SU-DHL-6 (cell line): ENCODE results near the gene COPS3.

ENCODE experiments used
- H2AFZ ChIP-seq: fragments of 200-600 bp; sonication (generic); 2 replicates; pipeline ENCODE4 v1.6.1; 2014; ENCODE audit warnings: low read depth, mild to moderate bottlenecking, moderate library complexity, mixed read lengths, antibody characterized with exemption, low read length; ENCODE audit not compliant: severe bottlenecking
- H3F3A ChIP-seq: fragments of 200-600 bp; shearing (Covaris generic); 2 replicates; pipeline ENCODE4 v1.6.0; 2016; ENCODE audit warnings: antibody characterized with exemption, mild to moderate bottlenecking; ENCODE audit not compliant: insufficient read depth
- H3K27ac ChIP-seq: fragments of 200-600 bp; sonication (generic); 2 replicates; pipeline ENCODE4 v1.5.1; 2016; ENCODE audit warnings: low read depth, mild to moderate bottlenecking, low read length, moderate library complexity, mixed read lengths
- H3K27me3 ChIP-seq: fragments of 200-600 bp; sonication (generic), shearing (Covaris generic); 2 replicates; pipeline ENCODE4 v1.6.0; 2014; ENCODE audit warnings: mild to moderate bottlenecking, low read length
- H3K36me3 ChIP-seq: fragments of 200-600 bp; sonication (generic); 2 replicates; pipeline ENCODE4 v1.6.1; 2014; ENCODE audit warnings: mild to moderate bottlenecking, low read length, mixed read lengths
- H3K4me2 ChIP-seq: fragments of 300-600, 200-600 bp; shearing (Covaris generic), sonication (generic); 2 replicates; pipeline ENCODE4 v1.6.0; 2014; ENCODE audit warnings: low read length, low read depth, mild to moderate bottlenecking; ENCODE audit not compliant: poor library complexity, severe bottlenecking
- H3K4me3 ChIP-seq: fragments of 200-600 bp; sonication (generic); 2 replicates; pipeline ENCODE4 v1.5.1; 2014; ENCODE audit warnings: antibody characterized with exemption, low read length, mild to moderate bottlenecking, mixed read lengths; ENCODE audit not compliant: insufficient read depth, poor library complexity, severe bottlenecking
- H3K79me2 ChIP-seq: fragments of 200-600 bp; sonication (generic); 2 replicates; pipeline ENCODE4 v1.6.1; 2014; ENCODE audit warnings: mild to moderate bottlenecking, low read length, moderate library complexity; ENCODE audit not compliant: insufficient read depth
- H3K9ac ChIP-seq: fragments of 200-600 bp; sonication (generic); 2 replicates; pipeline ENCODE4 v1.7.0; 2014; ENCODE audit warnings: mild to moderate bottlenecking, low read length
- H3K9me2 ChIP-seq: fragments of 200-600 bp; sonication (generic); replicated peaks from 2 replicates; pipeline ENCODE4 v1.6.1; 2014; ENCODE audit warnings: low read length; ENCODE audit not compliant: insufficient read depth
- H3K9me3 ChIP-seq: fragments of 200-600 bp; sonication (generic); 2 replicates; pipeline ENCODE4 v1.6.1; 2014; ENCODE audit warnings: low read length, mixed read lengths; ENCODE audit not compliant: insufficient read depth
- H4K20me1 ChIP-seq: fragments of 200-600 bp; sonication (generic); 2 replicates; pipeline ENCODE4 v1.6.1; 2014; ENCODE audit warnings: low read depth, mild to moderate bottlenecking, antibody characterized with exemption, low read length, moderate library complexity, mixed read lengths
- EZH2phosphoT487 ChIP-seq: fragments of 200-600 bp; sonication (generic), shearing (Covaris generic); conservative IDR thresholded peaks from 2 replicates; pipeline ENCODE4 v1.6.1; 2018; ENCODE audit warnings: mild to moderate bottlenecking, antibody characterized with exemption, low read length, moderate library complexity, mixed read lengths
- TF ChIP-seq, protein P1 (sequence below): fragments of 200-600 bp; sonication (generic); IDR thresholded peaks from one replicate; pipeline ENCODE4 v1.5.1; 2017; ENCODE audit warnings: antibody characterized with exemption, mild to moderate bottlenecking, low read length, moderate library complexity; ENCODE audit not compliant: insufficient read depth, poor library complexity, severe bottlenecking

The COPS3 gene

DNA sequence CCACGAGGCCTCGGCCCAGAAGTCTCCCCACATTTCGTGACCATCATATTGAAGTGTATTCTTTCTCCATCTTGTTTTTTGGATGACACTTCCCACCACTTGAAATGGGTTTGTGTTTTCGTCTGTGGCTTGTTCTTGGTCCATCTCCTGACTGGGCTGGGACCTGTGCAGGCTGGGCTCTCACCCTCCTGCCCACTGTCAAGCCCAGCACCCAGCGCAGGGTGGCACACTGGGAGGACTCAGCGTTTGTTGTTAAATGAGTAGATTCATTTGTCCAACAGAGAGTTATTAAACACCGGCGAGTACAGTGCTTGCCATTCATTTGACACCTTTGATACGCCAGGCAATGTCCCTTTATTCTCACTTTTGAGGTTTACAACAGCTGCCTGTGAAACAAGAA is 44.8 kb upstream of the COPS3 start:
- Histone ChIP-seq H3K4me3 (no peak overlapping the region), H3K4me2 (no peak overlapping the region), H4K20me1 (no peaks in the 10 kb centered on the region), H3F3A (no peaks in the 10 kb centered on the region), H3K36me3 (no peaks in the 10 kb centered on the region), H3K9ac (no peak overlapping the region), H3K9me2 (no peaks in the 10 kb centered on the region), H3K27me3 (no peaks in the 10 kb centered on the region), H3K79me2 (no peaks in the 10 kb centered on the region), H3K9me3 (no peaks in the 10 kb centered on the region), H2AFZ (no peak overlapping the region), H3K27ac (no peak overlapping the region)
- no peak for TF ChIP-seq EZH2phosphoT487
- TF ChIP-seq, protein P1, sequence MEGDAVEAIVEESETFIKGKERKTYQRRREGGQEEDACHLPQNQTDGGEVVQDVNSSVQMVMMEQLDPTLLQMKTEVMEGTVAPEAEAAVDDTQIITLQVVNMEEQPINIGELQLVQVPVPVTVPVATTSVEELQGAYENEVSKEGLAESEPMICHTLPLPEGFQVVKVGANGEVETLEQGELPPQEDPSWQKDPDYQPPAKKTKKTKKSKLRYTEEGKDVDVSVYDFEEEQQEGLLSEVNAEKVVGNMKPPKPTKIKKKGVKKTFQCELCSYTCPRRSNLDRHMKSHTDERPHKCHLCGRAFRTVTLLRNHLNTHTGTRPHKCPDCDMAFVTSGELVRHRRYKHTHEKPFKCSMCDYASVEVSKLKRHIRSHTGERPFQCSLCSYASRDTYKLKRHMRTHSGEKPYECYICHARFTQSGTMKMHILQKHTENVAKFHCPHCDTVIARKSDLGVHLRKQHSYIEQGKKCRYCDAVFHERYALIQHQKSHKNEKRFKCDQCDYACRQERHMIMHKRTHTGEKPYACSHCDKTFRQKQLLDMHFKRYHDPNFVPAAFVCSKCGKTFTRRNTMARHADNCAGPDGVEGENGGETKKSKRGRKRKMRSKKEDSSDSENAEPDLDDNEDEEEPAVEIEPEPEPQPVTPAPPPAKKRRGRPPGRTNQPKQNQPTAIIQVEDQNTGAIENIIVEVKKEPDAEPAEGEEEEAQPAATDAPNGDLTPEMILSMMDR, result no peak

DNA sequence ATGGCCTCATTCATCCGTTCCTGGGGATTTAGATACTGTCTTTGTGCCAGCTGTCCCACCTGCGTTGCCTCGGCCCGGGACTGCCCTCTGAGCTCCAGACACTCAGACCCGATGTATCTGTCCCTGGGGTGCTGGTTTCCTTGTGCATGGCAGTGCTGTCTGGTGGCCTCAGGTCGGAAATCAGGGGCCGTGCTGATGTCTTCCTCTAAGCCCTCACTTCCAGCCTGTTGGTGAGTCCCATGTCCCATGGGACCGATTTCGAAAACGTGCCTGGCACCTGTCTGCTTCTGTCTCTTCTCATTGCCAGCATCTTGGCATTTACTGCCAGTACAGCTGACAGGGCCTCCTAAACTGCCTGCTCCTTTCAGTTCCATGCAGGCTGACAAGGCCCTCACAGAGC is 44.2 kb upstream of the COPS3 start:
- Histone ChIP-seq H3K9me3 (no peaks in the 10 kb centered on the region), H3K79me2 (no peaks in the 10 kb centered on the region), H3F3A (no peaks in the 10 kb centered on the region), H3K36me3 (no peaks in the 10 kb centered on the region), H4K20me1 (no peaks in the 10 kb centered on the region), H2AFZ (no peak overlapping the region), H3K9me2 (no peaks in the 10 kb centered on the region), H3K4me2 (no peak overlapping the region), H3K9ac (no peak overlapping the region), H3K27ac (no peak overlapping the region), H3K4me3 (no peak overlapping the region), H3K27me3 (no peaks in the 10 kb centered on the region)
- TF ChIP-seq, protein P1, result no peak
- TF ChIP-seq EZH2phosphoT487, result no peak

DNA sequence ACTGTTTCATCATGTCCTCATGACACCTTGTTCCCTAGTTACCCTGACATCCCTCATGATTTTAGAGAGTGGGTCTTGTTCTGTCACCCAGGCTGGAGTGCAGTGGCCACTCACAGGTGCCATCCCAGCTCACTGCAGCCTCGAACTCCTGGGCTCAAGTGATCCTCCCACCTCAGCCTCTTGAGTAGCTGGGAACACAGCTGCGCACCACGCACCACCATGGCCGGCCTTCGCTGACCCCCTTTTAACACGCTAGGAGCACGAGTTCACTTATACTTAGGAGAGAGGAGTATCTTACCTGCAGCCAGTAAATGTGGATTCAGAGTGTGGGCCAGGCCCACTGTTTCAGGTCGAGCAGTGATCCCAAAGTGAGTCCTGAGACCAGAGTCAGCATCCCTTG is 43.6 kb upstream of the COPS3 start:
- H3K4me2 ChIP-seq, result no peak overlapping the region
- no peaks in the 10 kb centered on the region for H3K27me3 ChIP-seq
- no peak overlapping the region for H3K9ac ChIP-seq
- H4K20me1 ChIP-seq, result no peaks in the 10 kb centered on the region
- H3K36me3 ChIP-seq, result no peaks in the 10 kb centered on the region
- H3K9me2 ChIP-seq, result no peaks in the 10 kb centered on the region
- no peaks in the 10 kb centered on the region for H3K9me3 ChIP-seq
- H3K4me3 ChIP-seq, result no peak overlapping the region
- H3F3A ChIP-seq, result no peaks in the 10 kb centered on the region
- H3K27ac ChIP-seq, result no peak overlapping the region
- no peaks in the 10 kb centered on the region for H3K79me2 ChIP-seq
- no peak overlapping the region for H2AFZ ChIP-seq
- TF ChIP-seq EZH2phosphoT487, result no peak
- TF ChIP-seq, protein P1, result no peak
